HepG2 (cell line): ENCODE data around the gene BTBD17. TPM values are rescaled to one million over a fixed set of nuclear protein-coding genes. Genes with fewer than 3 reads are reported as not detected.

Experiments
- ARNT2 ChIP-seq: sonication (generic); formaldehyde crosslinking; IDR thresholded peaks from 2 replicates; pipeline ENCODE4 v1.8.0; 2022; ENCODE audit warnings: mild to moderate bottlenecking, low read depth, missing genetic modification reagents, moderate library complexity
- ARNTL ChIP-seq: sonication (generic); formaldehyde crosslinking; IDR thresholded peaks from 2 replicates; pipeline ENCODE4 v1.4.0; 2020; ENCODE audit warnings: mild to moderate bottlenecking, missing genetic modification reagents
- ATF6 ChIP-seq: sonication (generic); formaldehyde crosslinking; conservative IDR thresholded peaks from 2 replicates; pipeline ENCODE4 v1.4.0; 2020; ENCODE audit warnings: missing genetic modification reagents
- FOXC1 ChIP-seq: sonication (generic); formaldehyde crosslinking; IDR thresholded peaks from 2 replicates; pipeline ENCODE4 v1.8.0; 2022; ENCODE audit warnings: mild to moderate bottlenecking, missing genetic modification reagents, borderline replicate concordance
- GFI1 ChIP-seq: sonication (generic); formaldehyde crosslinking; IDR thresholded peaks from 2 replicates; pipeline ENCODE4 v1.5.0; 2020; ENCODE audit warnings: missing genetic modification reagents, mild to moderate bottlenecking, borderline replicate concordance
- HMGXB4 ChIP-seq, 2 experiments: sonication (generic) in 1 of 2; formaldehyde crosslinking in 1 of 2; IDR thresholded peaks; 2 replicates each; pipeline versions ENCODE4 v1.4.0 to v1.6.1; 2018 to 2020; ENCODE audit warnings: missing genetic modification reagents in 2 of 2, borderline replicate concordance in 1 of 2, low read depth in 1 of 2, mild to moderate bottlenecking in 1 of 2, missing biosample characterization in 1 of 2
- IKZF4 ChIP-seq: sonication (generic); formaldehyde crosslinking; IDR thresholded peaks from 2 replicates; pipeline ENCODE4 v1.5.1; 2020; ENCODE audit warnings: borderline replicate concordance, mild to moderate bottlenecking, low read depth, missing genetic modification reagents; ENCODE audit errors: not compliant biosample characterization
- MED1 ChIP-seq: sonication (generic); formaldehyde crosslinking; IDR thresholded peaks from 2 replicates; pipeline ENCODE4 v1.4.0; 2020; ENCODE audit warnings: missing genetic modification reagents
- MTF2 ChIP-seq: sonication (generic); formaldehyde crosslinking; IDR thresholded peaks from 2 replicates; pipeline ENCODE4 v1.5.0; 2020; ENCODE audit warnings: missing genetic modification reagents, borderline replicate concordance
- NRL ChIP-seq: sonication (generic); formaldehyde crosslinking; IDR thresholded peaks from 2 replicates; pipeline ENCODE4 v1.5.0; 2020; ENCODE audit warnings: missing genetic modification reagents, mild to moderate bottlenecking, moderate library complexity, borderline replicate concordance
- POLR2AphosphoS5 ChIP-seq: IDR thresholded peaks from 2 replicates; pipeline ENCODE4 v1.6.1; 2012; ENCODE audit warnings: low read depth, low read length
- PRDM10 ChIP-seq: sonication (generic); formaldehyde crosslinking; IDR thresholded peaks from 2 replicates; pipeline ENCODE4 v1.4.0; 2020; ENCODE audit warnings: low read depth, missing genetic modification reagents
- TAF1 ChIP-seq: sonication (generic); formaldehyde crosslinking; IDR thresholded peaks from 2 replicates; pipeline ENCODE4 v1.4.0; 2020; ENCODE audit warnings: missing genetic modification reagents
- TRAFD1 ChIP-seq: sonication (generic); formaldehyde crosslinking; IDR thresholded peaks from 2 replicates; pipeline ENCODE4 v1.5.1; 2020; ENCODE audit warnings: missing genetic modification reagents, mild to moderate bottlenecking, borderline replicate concordance
- ZEB1 ChIP-seq: IDR thresholded peaks from 2 replicates; pipeline ENCODE4 v1.6.1; 2012; ENCODE audit warnings: mild to moderate bottlenecking, low read depth, inconsistent platforms; ENCODE audit not compliant: insufficient replicate concordance
- ZMYM3 ChIP-seq: sonication (generic); formaldehyde crosslinking; IDR thresholded peaks from 2 replicates; pipeline ENCODE4 v1.5.1; 2020; ENCODE audit warnings: mild to moderate bottlenecking, missing genetic modification reagents
- ZNF543 ChIP-seq: sonication (generic); formaldehyde crosslinking; IDR thresholded peaks from 2 replicates; pipeline ENCODE4 v1.4.0; 2020; ENCODE audit warnings: mild to moderate bottlenecking, missing genetic modification reagents
- ZNF777 ChIP-seq: sonication (generic); formaldehyde crosslinking; IDR thresholded peaks from 2 replicates; pipeline ENCODE4 v1.4.0; 2020; ENCODE audit warnings: missing genetic modification reagents
- ZNF850 ChIP-seq: sonication (generic); formaldehyde crosslinking; conservative IDR thresholded peaks from 2 replicates; pipeline ENCODE4 v1.9.0; 2021; ENCODE audit warnings: mild to moderate bottlenecking, missing genetic modification reagents
- polyA plus RNA-seq, 8 experiments: library from polyadenylated mRNA; depleted of rRNA in 3 of 8; stranded (reverse) in 7 of 8; unstranded in 1 of 8; fragments of >200 nt; fragmentation: Illumina TruSeq in 4 of 8; extraction: Trizol in 4 of 8; gene quantifications; 2 replicates each; pipeline versions ENCODE4 v1.2.1 to v1.2.3, GENCODE V29; 2011 to 2016; ENCODE audit warnings: low read depth in 4 of 8, missing spikeins in 1 of 8, mixed read lengths in 1 of 8; ENCODE audit not compliant: insufficient read depth in 1 of 8
- total RNA-seq, 5 experiments: library from RNA; depleted of rRNA; stranded (reverse); fragments of >200 nt; fragmentation: Illumina TruSeq; extraction: Trizol; gene quantifications; 2 replicates each; pipeline ENCODE4 v1.2.3, GENCODE V29; 2016; ENCODE audit warnings: low read depth in 1 of 5

Gene BTBD17
- total and polyA plus RNA-seq, 2 of the 13 experiments (the other 11 are each of a cell fraction or from before 2014, with no cell fraction given), result not detected

DNA sequence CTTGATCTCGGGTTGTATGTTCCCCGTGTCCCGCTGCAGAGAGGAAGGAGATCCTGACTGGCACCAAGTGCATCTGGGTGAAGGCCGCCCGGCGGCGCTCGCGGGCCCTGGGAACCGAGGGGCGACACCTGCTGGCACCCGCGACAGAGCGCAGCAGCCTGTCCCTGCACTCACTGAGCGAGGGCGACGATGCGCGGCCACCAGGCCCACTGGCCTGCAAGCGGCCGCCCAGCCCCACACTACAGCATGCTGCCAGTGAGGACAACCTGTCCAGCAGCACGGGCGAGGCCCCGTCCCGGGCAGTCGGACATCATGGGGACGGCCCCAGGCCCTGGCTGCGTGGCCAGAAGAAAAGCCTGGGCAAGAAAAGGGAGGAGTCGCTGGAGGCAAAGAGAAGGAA lies 7.5 kb downstream of the BTBD17 start (continued):
- TF ChIP-seq TRAFD1 (CRISPR knock-in tag) (no peak), POLR2AphosphoS5 (no peak), IKZF4 (CRISPR knock-in tag) (no peak), ZNF850 (CRISPR knock-in tag) (no peak), ZNF777 (CRISPR knock-in tag) (no peak), HMGXB4 (CRISPR knock-in tag; IDR thresholded peaks at IDR 0.05; ENCODE audit: borderline replicate concordance in 1 of 2, low read depth in 1 of 2) (peak; percentile 92 to 94), MED1 (CRISPR knock-in tag) (0 out of 2 replicates have a peak, but pooled peaks have one; percentile 21), GFI1 (CRISPR knock-in tag) (no peak), ARNT2 (peak; percentile 74), TAF1 (no peak), ZMYM3 (CRISPR knock-in tag) (no peak), NRL (0 out of 2 replicates have a peak, but pooled peaks have one; percentile 51), ZEB1 (no peak), FOXC1 (CRISPR knock-in tag) (no peak), ATF6 (no peak), MTF2 (peak; percentile 97; the same call in 1 of the 2 replicates), ZNF543 (CRISPR knock-in tag) (no peak), PRDM10 (CRISPR knock-in tag) (no peak), ARNTL (CRISPR knock-in tag) (no peak)
